COLO668 (cell line): ENCODE measurements around the gene CRAMP1.
"Not testable (repeated sequence)": the region's sequence is repeated elsewhere in the genome, so short reads cannot be mapped to it uniquely, and the experiment has no call there.

Source experiments
- DNase-seq: peaks from one replicate; lab custom pipeline; 2025; ENCODE audit not compliant: unreplicated experiment; lab: John Stamatoyannopoulos, UW

CRAMP1 gene

GRCh38 chr16:1707193-1707790 is 95.1 kb downstream of the CRAMP1 start:
- peak; percentile 39 for DNase-seq

GRCh38 chr16:1708083-1708767 is 96.1 kb downstream of the CRAMP1 start:
- DNase-seq, result no peak

- DNase-seq, result no peak
Observed at GRCh38 chr16:1708768-1709180, 96.6 kb downstream of the CRAMP1 start.

- DNase-seq, result no peak
Observed at GRCh38 chr16:1709356-1709755, 97.2 kb downstream of the CRAMP1 start.

GRCh38 chr16:1710811-1711507 is 98.8 kb downstream of the CRAMP1 start:
- no peak for DNase-seq

- no peak for DNase-seq
Observed at GRCh38 chr16:1712791-1713261, 100.7 kb downstream of the CRAMP1 start.

GRCh38 chr16:1713331-1713730 is 101.2 kb downstream of the CRAMP1 start:
- DNase-seq, result no peak

- DNase-seq, result peak; percentile 29
Observed at GRCh38 chr16:1713933-1714332, 101.8 kb downstream of the CRAMP1 start.

GRCh38 chr16:1715220-1715619 is 103.1 kb downstream of the CRAMP1 start:
- DNase-seq, result no peak

GRCh38 chr16:1718236-1718635 is 106.1 kb downstream of the CRAMP1 start:
- DNase-seq, result not testable (repeated sequence)

- peak; percentile 46 for DNase-seq
Observed at GRCh38 chr16:1719559-1720229, 107.5 kb downstream of the CRAMP1 start.

GRCh38 chr16:1721372-1721771 is 109.2 kb downstream of the CRAMP1 start:
- no peak for DNase-seq

- DNase-seq, result peak; percentile 40
Observed at GRCh38 chr16:1723450-1724147, 111.4 kb downstream of the CRAMP1 start.

GRCh38 chr16:1724491-1724890 is 112.3 kb downstream of the CRAMP1 start:
- DNase-seq, result no peak

GRCh38 chr16:1726661-1727502 is 114.7 kb downstream of the CRAMP1 start:
- DNase-seq, result no peak
